NCI-H82 treated with DMSO at 0.1 percent for 48 hours (cell line): ENCODE results near the gene GTF2H2.
"Not testable (repeated sequence)": the region's sequence is repeated elsewhere in the genome, so short reads cannot be mapped to it uniquely, and the experiment has no call there.

ENCODE experiments used
- DNase-seq: peaks from one replicate; lab custom pipeline; 2025; ENCODE audit not compliant: unreplicated experiment; lab: John Stamatoyannopoulos, UW

Gene GTF2H2

DNA sequence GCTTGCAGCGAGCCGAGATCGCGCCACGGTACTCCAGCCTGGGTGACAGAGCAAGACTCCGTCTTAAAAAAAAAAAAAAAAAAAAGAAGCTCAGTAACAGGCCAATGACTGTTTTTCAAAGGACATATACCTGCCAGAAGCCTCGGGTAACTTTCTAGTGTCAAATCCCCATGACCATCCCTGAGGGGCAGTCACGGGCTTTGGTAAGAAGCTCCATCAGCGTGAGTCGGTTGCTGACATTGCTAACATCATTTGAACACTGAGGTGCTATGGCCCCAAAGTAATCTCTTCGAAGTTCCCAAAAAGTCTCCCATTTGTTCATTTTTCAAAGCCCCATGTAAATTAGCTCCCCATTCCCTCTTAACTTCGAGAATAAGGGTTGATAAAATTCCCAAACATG lies 53.9 kb downstream of the GTF2H2 start:
- no peak for DNase-seq

GRCh38 chr5:71011194-71011792 lies 56.2 kb downstream of the GTF2H2 start:
- DNase-seq = no peak

GRCh38 chr5:71006983-71007382 lies 60.5 kb downstream of the GTF2H2 start:
- not testable (repeated sequence) for DNase-seq
